Activated CD8-positive, alpha-beta T cell treated with anti-CD3 and anti-CD28 coated beads, Interleukin-2, amount 10 ng/mL, durations not matched to agents 7 days and 5 days (primary cell): ENCODE results near the gene LCP2. TPM values are rescaled to one million over a fixed set of nuclear protein-coding genes. Genes with fewer than 3 reads are reported as not detected.

Experiments
- ATAC-seq: fragments of 150-1000 bp; cut with Tn5 transposase; one replicate; pipeline ENCODE4 v1.10.0; 2021; ENCODE audit warnings: moderate library complexity
- CTCF ChIA-PET: fragments of 350-600 bp; sonication (Branson Sonifier 250); formaldehyde crosslinking; loops from one replicate; lab custom pipeline; 2021; ENCODE audit warnings: antibody characterized with exemption; lab: Charles Lee
- POLR2A ChIA-PET: fragments of 350-600 bp; sonication (Branson Sonifier 250); formaldehyde crosslinking; loops from one replicate; lab custom pipeline; 2021; ENCODE audit warnings: antibody characterized with exemption; lab: Charles Lee
- DNase-seq: peaks from one replicate; pipeline ENCODE4 v3.0.0-alpha.2; 2020
- H3K27ac Mint-ChIP-seq: one replicate; pipeline ENCODE4 v1.8.0; 2021; ENCODE audit warnings: mild to moderate bottlenecking, mixed read lengths
- H3K27me3 Mint-ChIP-seq: one replicate; pipeline ENCODE4 v1.8.0; 2021; ENCODE audit warnings: low read depth, mixed read lengths
- H3K36me3 Mint-ChIP-seq: one replicate; pipeline ENCODE4 v1.8.0; 2021; ENCODE audit warnings: low read depth, mixed read lengths
- H3K4me1 Mint-ChIP-seq: one replicate; pipeline ENCODE4 v1.8.0; 2021; ENCODE audit warnings: low read depth, mixed read lengths
- H3K4me3 Mint-ChIP-seq: one replicate; pipeline ENCODE4 v1.8.0; 2021; ENCODE audit warnings: mild to moderate bottlenecking, mixed read lengths
- H3K9me3 Mint-ChIP-seq: one replicate; pipeline ENCODE4 v1.8.0; 2022; ENCODE audit warnings: mixed read lengths; ENCODE audit not compliant: insufficient read depth
- total RNA-seq, 2 experiments: library from RNA; stranded (reverse); gene quantifications; one replicate each; pipeline ENCODE4 v1.2.3, GENCODE V29; 2021

LCP2 gene
- total RNA-seq, 2 experiments from 2014 or later: 386 TPM

- Mint-ChIP-seq H3K4me1 (peaks cover 31% of the 10 kb centered on the region), H3K36me3 (no peaks in the 10 kb centered on the region), H3K4me3 (no peak overlapping the region), H3K27me3 (no peaks in the 10 kb centered on the region), H3K9me3 (no peaks in the 10 kb centered on the region), H3K27ac (no peak overlapping the region)
- ChIA-PET CTCF (interaction anchor here (1.1 to 2.6 kb wide), 4 partner anchors 11 to 21 kb away, joined by 3 to 10 read pairs (median 3); no protein-coding TSS in a partner anchor), POLR2A (interaction anchor here (3.3 kb wide), 1 partner anchor 14 kb away, joined by 22 read pairs; no protein-coding TSS in a partner anchor)
- ATAC-seq (no peak), DNase-seq (no peak)
These were observed 19.9 kb upstream of the LCP2 start for GRCh38 chr5:170317499-170317898.

GRCh38 chr5:170316937-170317336, 19.4 kb upstream of the LCP2 start:
- CTCF ChIA-PET: interaction anchor here (1.0 to 1.6 kb wide), 4 partner anchors 10 to 21 kb away, joined by 3 to 4 read pairs (median 4); no protein-coding TSS in a partner anchor
- no peaks in the 10 kb centered on the region for H3K36me3 Mint-ChIP-seq
- no peak overlapping the region for H3K27ac Mint-ChIP-seq
- no peak for ATAC-seq
- POLR2A ChIA-PET: interaction anchor here (3.3 kb wide), 1 partner anchor 14 kb away, joined by 22 read pairs; no protein-coding TSS in a partner anchor
- H3K27me3 Mint-ChIP-seq: no peaks in the 10 kb centered on the region
- H3K9me3 Mint-ChIP-seq: no peaks in the 10 kb centered on the region
- DNase-seq: no peak
- peaks cover 37% of the 10 kb centered on the region for H3K4me1 Mint-ChIP-seq
- H3K4me3 Mint-ChIP-seq: no peak overlapping the region

GRCh38 chr5:170315154-170315553, 17.6 kb upstream of the LCP2 start:
- POLR2A ChIA-PET: interaction anchor here (0.6 to 5.9 kb wide), 4 partner anchors 12 to 33 kb away, joined by 3 to 31 read pairs (median 3); no protein-coding TSS in a partner anchor
- Mint-ChIP-seq H3K27me3 (no peaks in the 10 kb centered on the region), H3K4me3 (no peak overlapping the region), H3K4me1 (peaks cover 51% of the 10 kb centered on the region), H3K9me3 (no peaks in the 10 kb centered on the region), H3K27ac (no peak overlapping the region), H3K36me3 (no peaks in the 10 kb centered on the region)
- ATAC-seq: no peak
- CTCF ChIA-PET: interaction anchor here (1.1 to 3.5 kb wide), 5 partner anchors 9 to 24 kb away, joined by 3 to 22 read pairs (median 14); partner anchors contain the start of gene LCP2
- no peak for DNase-seq

- Mint-ChIP-seq H3K27me3 (no peaks in the 10 kb centered on the region), H3K27ac (no peak overlapping the region), H3K4me3 (no peak overlapping the region), H3K9me3 (no peaks in the 10 kb centered on the region), H3K4me1 (peaks cover 53% of the 10 kb centered on the region), H3K36me3 (no peaks in the 10 kb centered on the region)
- ChIA-PET CTCF (interaction anchor here (1.1 to 4.1 kb wide), 7 partner anchors 9 to 25 kb away, joined by 3 to 35 read pairs (median 14); partner anchors contain the start of gene LCP2), POLR2A (interaction anchor here (0.6 to 5.9 kb wide), 5 partner anchors 11 to 19 kb away, joined by 3 to 58 read pairs (median 12); partner anchors contain the start of gene LCP2)
- no peak for ATAC-seq
- no peak for DNase-seq
These were observed 17.0 kb upstream of the LCP2 start for GRCh38 chr5:170314541-170315095.

GRCh38 chr5:170313816-170314215, 16.2 kb upstream of the LCP2 start:
- no peak for DNase-seq
- ChIA-PET POLR2A (interaction anchor here (0.9 to 5.9 kb wide), 9 partner anchors 10 to 47 kb away, joined by 3 to 58 read pairs (median 4); partner anchors contain the start of gene LCP2), CTCF (interaction anchor here (0.7 to 4.1 kb wide), 15 partner anchors 7 to 1092 kb away, joined by 3 to 35 read pairs (median 6); partner anchors contain the start of gene LCP2)
- no peak overlapping the region for H3K27ac Mint-ChIP-seq
- peaks cover 45% of the 10 kb centered on the region for H3K4me1 Mint-ChIP-seq
- no peaks in the 10 kb centered on the region for H3K9me3 Mint-ChIP-seq
- H3K36me3 Mint-ChIP-seq: no peaks in the 10 kb centered on the region
- ATAC-seq: no peak
- no peaks in the 10 kb centered on the region for H3K27me3 Mint-ChIP-seq
- H3K4me3 Mint-ChIP-seq: no peak overlapping the region

GRCh38 chr5:170313344-170313743, 15.8 kb upstream of the LCP2 start:
- POLR2A ChIA-PET: interaction anchor here (0.9 to 5.9 kb wide), 11 partner anchors 10 to 56 kb away, joined by 3 to 58 read pairs (median 4); partner anchors contain the start of gene LCP2
- CTCF ChIA-PET: interaction anchor here (0.7 to 4.1 kb wide), 14 partner anchors 8 to 1092 kb away, joined by 3 to 35 read pairs (median 6); partner anchors contain the start of gene LCP2
- peak overlapping the region; percentile 55 for H3K4me3 Mint-ChIP-seq
- no peaks in the 10 kb centered on the region for H3K36me3 Mint-ChIP-seq
- ATAC-seq (peak; percentile 81), DNase-seq (peak; percentile 53)
- H3K27me3 Mint-ChIP-seq: no peaks in the 10 kb centered on the region
- no peaks in the 10 kb centered on the region for H3K9me3 Mint-ChIP-seq
- H3K27ac Mint-ChIP-seq: peak overlapping the region; percentile 65
- peaks cover 41% of the 10 kb centered on the region for H3K4me1 Mint-ChIP-seq

GRCh38 chr5:170312666-170313065, 15.1 kb upstream of the LCP2 start:
- DNase-seq (peak; percentile 55), ATAC-seq (peak; percentile 81)
- H3K4me1 Mint-ChIP-seq: peaks cover 41% of the 10 kb centered on the region
- H3K27me3 Mint-ChIP-seq: no peaks in the 10 kb centered on the region
- peak overlapping the region; percentile 39 for H3K27ac Mint-ChIP-seq
- H3K36me3 Mint-ChIP-seq: no peaks in the 10 kb centered on the region
- no peaks in the 10 kb centered on the region for H3K9me3 Mint-ChIP-seq
- CTCF ChIA-PET: interaction anchor here (1.4 to 4.1 kb wide), 9 partner anchors 9 to 27 kb away, joined by 4 to 35 read pairs (median 14); partner anchors contain the start of gene LCP2
- POLR2A ChIA-PET: interaction anchor here (1.1 to 5.9 kb wide), 8 partner anchors 12 to 55 kb away, joined by 3 to 58 read pairs (median 4); partner anchors contain the start of gene LCP2
- H3K4me3 Mint-ChIP-seq: peak overlapping the region; percentile 35

- DNase-seq (no peak), ATAC-seq (no peak)
- Mint-ChIP-seq H3K4me3 (no peak overlapping the region), H3K36me3 (no peaks in the 10 kb centered on the region), H3K27me3 (no peaks in the 10 kb centered on the region), H3K9me3 (no peaks in the 10 kb centered on the region), H3K27ac (peak overlapping the region; percentile 39), H3K4me1 (peaks cover 41% of the 10 kb centered on the region)
- POLR2A ChIA-PET: interaction anchor here (1.1 to 5.9 kb wide), 5 partner anchors 17 to 54 kb away, joined by 3 to 58 read pairs (median 4); partner anchors contain the start of gene LCP2
- CTCF ChIA-PET: interaction anchor here (1.4 to 4.1 kb wide), 7 partner anchors 9 to 27 kb away, joined by 4 to 35 read pairs (median 14); partner anchors contain the start of gene LCP2
These were observed 14.7 kb upstream of the LCP2 start for GRCh38 chr5:170312301-170312595.

GRCh38 chr5:170311511-170312300, 14.1 kb upstream of the LCP2 start:
- ATAC-seq (no peak), DNase-seq (no peak)
- Mint-ChIP-seq H3K9me3 (no peaks in the 10 kb centered on the region), H3K36me3 (no peaks in the 10 kb centered on the region), H3K4me1 (peaks cover 42% of the 10 kb centered on the region), H3K4me3 (no peak overlapping the region), H3K27ac (peak overlapping the region; percentile 2), H3K27me3 (no peaks in the 10 kb centered on the region)
- CTCF ChIA-PET: interaction anchor here (1.5 to 4.1 kb wide), 4 partner anchors 9 to 22 kb away, joined by 3 to 35 read pairs (median 18); partner anchors contain the start of gene LCP2
- POLR2A ChIA-PET: interaction anchor here (1.7 to 5.9 kb wide), 3 partner anchors 16 to 29 kb away, joined by 4 to 58 read pairs (median 31); partner anchors contain the start of gene LCP2

- Mint-ChIP-seq H3K27me3 (no peaks in the 10 kb centered on the region), H3K9me3 (no peaks in the 10 kb centered on the region), H3K36me3 (no peaks in the 10 kb centered on the region), H3K4me3 (no peak overlapping the region), H3K4me1 (peaks cover 51% of the 10 kb centered on the region), H3K27ac (peak overlapping the region; percentile 1)
- ATAC-seq (no peak), DNase-seq (no peak)
- ChIA-PET CTCF (interaction anchor here (0.9 to 4.1 kb wide), 5 partner anchors 8 to 29 kb away, joined by 3 to 35 read pairs (median 6); no protein-coding TSS in a partner anchor), POLR2A (interaction anchor here (4.9 to 5.9 kb wide), 2 partner anchors 15 to 20 kb away, joined by 31 to 58 read pairs; partner anchors contain the start of gene LCP2)
These were observed 12.8 kb upstream of the LCP2 start for GRCh38 chr5:170310256-170310926.
